GM19455 (cell line): ENCODE results near the gene LONP1.

ENCODE experiments used
- ATAC-seq: cut with Tn5 transposase; IDR thresholded peaks from one replicate; pipeline ENCODE4 v1.9.1; 2021; ENCODE audit not compliant: unreplicated experiment

Gene LONP1

DNA sequence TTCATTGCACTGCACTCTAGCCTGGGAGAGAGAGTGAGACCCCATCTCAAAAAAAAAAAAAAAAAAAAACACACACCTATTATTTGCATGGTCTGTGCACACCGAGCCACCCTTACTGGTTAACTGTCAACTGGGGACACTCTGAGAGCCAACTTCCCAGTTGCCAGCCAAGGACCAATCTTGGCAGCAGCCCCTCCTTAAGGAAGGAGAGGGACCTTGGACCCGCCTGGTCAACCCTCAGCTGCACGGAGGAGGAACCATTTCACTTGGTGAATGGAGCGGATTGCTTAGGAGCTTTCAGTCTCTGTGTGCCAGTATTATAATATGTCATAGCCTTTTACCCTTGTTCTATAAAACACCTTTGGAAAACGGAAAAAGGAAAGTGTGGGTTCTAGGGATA is 64.5 kb downstream of the LONP1 start:
- no peak for ATAC-seq

DNA sequence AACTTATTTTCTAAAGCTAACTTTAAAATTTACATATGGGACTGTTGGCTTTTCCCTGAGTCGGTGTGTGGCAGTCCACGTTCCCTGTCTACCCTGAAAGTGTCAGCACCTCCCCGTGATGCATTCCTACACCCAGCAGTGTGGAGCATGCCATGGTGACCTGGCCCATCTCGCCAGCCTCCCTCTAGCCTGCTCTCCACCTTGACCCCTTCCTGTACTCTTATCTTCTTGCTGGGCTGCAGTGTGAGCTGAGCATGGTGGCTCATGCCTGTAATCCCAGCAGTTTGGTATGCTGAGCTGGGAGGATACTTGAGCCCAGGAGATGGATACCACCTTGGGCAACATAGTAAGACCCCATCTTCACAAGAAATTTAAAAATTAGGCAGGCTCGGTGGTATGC is 65.0 kb downstream of the LONP1 start:
- no peak for ATAC-seq

DNA sequence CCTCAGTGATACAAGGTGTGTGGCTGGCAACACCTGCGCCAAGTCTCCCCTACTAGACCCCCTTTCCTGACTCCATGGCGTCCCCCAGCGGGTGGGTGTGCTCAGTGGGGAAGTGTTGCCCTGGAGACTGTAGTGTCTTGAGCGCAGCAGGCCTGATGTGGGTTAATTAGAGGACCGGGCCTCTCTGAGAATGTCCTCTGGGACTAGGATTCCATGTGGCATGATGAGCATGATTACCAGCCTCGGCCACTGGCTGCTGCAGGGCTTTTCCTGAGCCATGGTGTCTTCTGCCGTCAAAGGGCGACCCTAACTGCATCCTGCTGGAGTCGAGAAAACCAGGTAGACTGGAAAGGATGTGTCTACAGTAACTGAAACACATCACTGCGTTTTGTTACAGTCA is 67.7 kb downstream of the LONP1 start:
- ATAC-seq, result no peak

- ATAC-seq, result no peak
Measured at GRCh38 chr19:5651361-5651760, 68.6 kb downstream of the LONP1 start.

- no peak for ATAC-seq
Measured at GRCh38 chr19:5648464-5648863, 71.5 kb downstream of the LONP1 start.

DNA sequence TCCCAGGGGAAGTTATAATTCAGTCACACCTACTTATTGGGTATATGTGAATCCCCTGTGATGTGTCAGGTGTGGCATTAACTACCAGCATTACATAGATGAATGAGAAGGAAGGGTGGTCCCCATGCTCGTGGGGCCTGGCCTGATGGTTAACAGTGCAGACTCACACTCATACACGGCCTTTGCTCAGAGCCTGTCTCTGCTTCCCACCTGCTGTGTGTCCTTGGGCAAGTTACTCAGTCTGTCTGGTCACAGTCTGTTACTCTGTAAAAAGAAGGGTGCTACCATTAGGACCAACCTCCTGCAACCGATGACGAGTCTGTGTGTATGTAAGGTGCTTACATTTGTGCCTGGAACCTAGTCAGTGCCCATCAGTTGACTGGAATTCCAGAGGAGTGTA is 73.2 kb downstream of the LONP1 start:
- ATAC-seq, result no peak

GRCh38 chr19:5645409-5645808 is 74.5 kb downstream of the LONP1 start:
- no peak for ATAC-seq

GRCh38 chr19:5644037-5644436 is 75.9 kb downstream of the LONP1 start:
- ATAC-seq, result no peak

DNA sequence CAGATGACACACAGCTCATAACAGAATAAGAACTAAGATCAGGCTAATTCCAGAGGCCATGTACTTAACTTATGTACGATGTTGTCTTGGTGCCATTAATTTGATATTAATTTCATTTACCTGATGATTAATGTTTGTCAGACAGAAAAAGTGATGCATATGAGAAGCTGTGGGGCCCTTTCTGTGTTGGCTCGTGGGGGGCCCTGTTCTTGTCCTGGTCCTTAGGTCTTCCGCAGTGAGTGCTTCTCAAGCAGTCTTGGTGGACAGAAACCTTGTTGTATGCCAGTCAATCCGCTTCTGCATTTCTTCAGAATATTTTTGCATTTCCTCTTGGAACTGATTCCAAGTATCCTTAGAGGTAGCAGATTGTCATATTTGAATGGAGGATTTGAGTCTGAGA is 76.9 kb downstream of the LONP1 start:
- ATAC-seq, result no peak

GRCh38 chr19:5642204-5642603 is 77.7 kb downstream of the LONP1 start:
- no peak for ATAC-seq
